CD4-positive, alpha-beta T cell treated with Interleukin-6 for 4 hours (primary cell): ENCODE results near the gene KL.

Source experiments
- DNase-seq: peaks from one replicate; pipeline ENCODE4 v3.0.0-alpha.2; 2020; ENCODE audit warnings: mixed read lengths

KL gene

GRCh38 chr13:33006134-33006533 is 10.1 kb upstream of the KL start:
- no peak for DNase-seq

- DNase-seq: no peak
Observed at GRCh38 chr13:33006638-33007037, 9.6 kb upstream of the KL start.

- no peak for DNase-seq
Observed at GRCh38 chr13:33007237-33007636, 9.0 kb upstream of the KL start.

- no peak for DNase-seq
Observed at GRCh38 chr13:33007950-33008349, 8.3 kb upstream of the KL start.

GRCh38 chr13:33008946-33009722 is 7.1 kb upstream of the KL start:
- DNase-seq: no peak

GRCh38 chr13:33011828-33012470 is 4.3 kb upstream of the KL start:
- DNase-seq: no peak

GRCh38 chr13:33014291-33014690 is 1.9 kb upstream of the KL start:
- no peak for DNase-seq

- DNase-seq: no peak
Observed at GRCh38 chr13:33015241-33015668, 968 bp upstream of the KL start.

- no peak for DNase-seq
Observed at GRCh38 chr13:33015791-33016323, 366 bp upstream of the KL start.

GRCh38 chr13:33017323-33017929 is 1.2 kb downstream of the KL start:
- peak; percentile 13 for DNase-seq

- DNase-seq: no peak
Observed at GRCh38 chr13:33018886-33019285, 2.7 kb downstream of the KL start.

GRCh38 chr13:33022986-33023385 is 6.8 kb downstream of the KL start:
- DNase-seq: no peak

- no peak for DNase-seq
Observed at GRCh38 chr13:33025220-33025744, 9.1 kb downstream of the KL start.

- DNase-seq: no peak
Observed at GRCh38 chr13:33026489-33027152, 10.4 kb downstream of the KL start.

- no peak for DNase-seq
Observed at GRCh38 chr13:33028620-33029019, 12.4 kb downstream of the KL start.

- DNase-seq: no peak
Observed at GRCh38 chr13:33031277-33031676, 15.1 kb downstream of the KL start.

GRCh38 chr13:33032037-33032625 is 15.9 kb downstream of the KL start:
- DNase-seq: no peak

GRCh38 chr13:33033051-33033812 is 17.0 kb downstream of the KL start:
- peak; percentile 38 for DNase-seq

- DNase-seq: no peak
Observed at GRCh38 chr13:33033986-33034385, 17.8 kb downstream of the KL start.

- DNase-seq: no peak
Observed at GRCh38 chr13:33034882-33035520, 18.8 kb downstream of the KL start.

- no peak for DNase-seq
Observed at GRCh38 chr13:33037673-33038072, 21.4 kb downstream of the KL start.
